IMR-90 (cell line): ENCODE measurements around the gene OR2H1. TPM values are rescaled to one million over a fixed set of nuclear protein-coding genes. Genes with fewer than 3 reads are reported as not detected.

ENCODE experiments used
- ATAC-seq: fragments of 200-7000 bp; cut with Tn5 transposase; 2 replicates; pipeline ENCODE4 v1.9.1; 2020; ENCODE audit warnings: low read depth, mild to moderate bottlenecking, moderate library complexity
- BruUV-seq: library from RNA; stranded (reverse); fragments of 400-500 nt; replicated peaks from 2 replicates; lab custom pipeline; 2021; lab: Mats Ljungman, UMichigan
- CTCF ChIA-PET: fragments of 300-600 bp; formaldehyde crosslinking; extraction: SDS; loops from one replicate; lab custom pipeline; 2021; ENCODE audit warnings: antibody characterized with exemption; lab: Yijun Ruan, JAX
- POLR2A ChIA-PET: fragments of 300-600 bp; sonication (Branson Sonifier 250); formaldehyde crosslinking; loops from one replicate; lab custom pipeline; 2022; ENCODE audit warnings: antibody characterized with exemption; ENCODE audit not compliant: unreplicated experiment; lab: Charles Lee
- DNase-seq: peaks from one replicate; pipeline ENCODE4 v3.0.0; 2013
- H2AFZ ChIP-seq: replicated peaks from 2 replicates; pipeline ENCODE3; 2013; ENCODE audit warnings: low read length, mild to moderate bottlenecking; ENCODE audit not compliant: poor library complexity
- H2AK5ac ChIP-seq: 2 replicates; pipeline ENCODE4 v1.6.1; 2013; ENCODE audit warnings: low read depth, low read length, inconsistent platforms
- H2AK9ac ChIP-seq: replicated peaks from 2 replicates; pipeline ENCODE3; 2013; ENCODE audit warnings: mild to moderate bottlenecking, low read depth, low read length, moderate library complexity; ENCODE audit not compliant: poor library complexity
- H2BK120ac ChIP-seq: 2 replicates; pipeline ENCODE4 v1.6.1; 2013; ENCODE audit warnings: low read depth, low read length, inconsistent platforms
- H2BK15ac ChIP-seq: 3 replicates; pipeline ENCODE4 v1.6.1; 2013; ENCODE audit warnings: low read depth, low read length, inconsistent platforms
- H2BK20ac ChIP-seq: 2 replicates; pipeline ENCODE4 v1.6.1; 2013; ENCODE audit warnings: low read depth, mild to moderate bottlenecking, inconsistent platforms, low read length, moderate library complexity
- H2BK5ac ChIP-seq: 2 replicates; pipeline ENCODE4 v1.6.1; 2013; ENCODE audit warnings: mild to moderate bottlenecking, low read depth, low read length, inconsistent platforms; ENCODE audit not compliant: poor library complexity, severe bottlenecking
- H3K14ac ChIP-seq: replicated peaks from 2 replicates; pipeline ENCODE4 v1.6.1; 2013; ENCODE audit warnings: low read depth, low read length, inconsistent platforms
- H3K18ac ChIP-seq: 2 replicates; pipeline ENCODE4 v1.6.1; 2013; ENCODE audit warnings: low read depth, low read length, control low read depth
- H3K23ac ChIP-seq: 2 replicates; pipeline ENCODE4 v1.6.1; 2013; ENCODE audit warnings: low read depth, low read length, inconsistent platforms
- H3K27ac ChIP-seq: 2 replicates; pipeline ENCODE4 v1.5.1; 2013; ENCODE audit warnings: mild to moderate bottlenecking, control low read depth, low read length; ENCODE audit not compliant: insufficient read depth
- H3K27me3 ChIP-seq: 2 replicates; pipeline ENCODE4 v1.6.1; 2013; ENCODE audit warnings: low read length; ENCODE audit not compliant: control insufficient read depth, insufficient read depth
- H3K36me3 ChIP-seq: 2 replicates; pipeline ENCODE4 v1.6.1; 2013; ENCODE audit warnings: low read length, mixed read lengths; ENCODE audit not compliant: control insufficient read depth, insufficient read depth
- H3K4ac ChIP-seq: 2 replicates; pipeline ENCODE4 v1.6.1; 2013; ENCODE audit warnings: low read depth, low read length, inconsistent platforms
- H3K4me1 ChIP-seq: 2 replicates; pipeline ENCODE4 v1.6.1; 2013; ENCODE audit warnings: low read length, mixed read lengths; ENCODE audit not compliant: control insufficient read depth, insufficient read depth
- H3K4me2 ChIP-seq: 2 replicates; pipeline ENCODE4 v1.6.1; 2013; ENCODE audit warnings: low read depth, mild to moderate bottlenecking, control low read depth, low read length, moderate library complexity
- H3K4me3 ChIP-seq: 2 replicates; pipeline ENCODE4 v1.5.1; 2013; ENCODE audit warnings: low read depth, mild to moderate bottlenecking, control low read depth, low read length, moderate library complexity; ENCODE audit not compliant: insufficient read depth
- H3K56ac ChIP-seq: 2 replicates; pipeline ENCODE4 v1.6.1; 2013; ENCODE audit warnings: low read length, inconsistent platforms; ENCODE audit not compliant: insufficient read depth; ENCODE audit errors: extremely low read depth
- H3K79me1 ChIP-seq, 2 experiments: 2 replicates each; pipeline ENCODE4 v1.6.1; 2013; ENCODE audit warnings: low read length in 2 of 2, inconsistent platforms in 1 of 2, low read depth in 1 of 2
- H3K9ac ChIP-seq: 2 replicates; pipeline ENCODE4 v1.6.1; 2013; ENCODE audit warnings: low read depth, low read length, control low read depth
- H3K9me1 ChIP-seq: 2 replicates; pipeline ENCODE4 v1.6.1; 2013; ENCODE audit warnings: low read length, inconsistent platforms; ENCODE audit not compliant: insufficient read depth
- H3K9me3 ChIP-seq: 2 replicates; pipeline ENCODE4 v1.6.1; 2013; ENCODE audit warnings: low read length; ENCODE audit not compliant: control insufficient read depth, insufficient read depth
- H4K20me1 ChIP-seq: 2 replicates; pipeline ENCODE4 v1.6.1; 2013; ENCODE audit warnings: low read length, inconsistent platforms; ENCODE audit not compliant: insufficient read depth
- H4K5ac ChIP-seq: 2 replicates; pipeline ENCODE4 v1.6.1; 2013; ENCODE audit warnings: mild to moderate bottlenecking, low read depth, low read length, control low read depth
- H4K8ac ChIP-seq, 2 experiments: 2 replicates each; pipeline ENCODE4 v1.6.1; 2013; ENCODE audit warnings: low read depth in 2 of 2, low read length in 2 of 2, control low read depth in 1 of 2, inconsistent platforms in 1 of 2
- H4K91ac ChIP-seq: 2 replicates; pipeline ENCODE4 v1.6.1; 2013; ENCODE audit warnings: low read depth, low read length, inconsistent platforms; ENCODE audit not compliant: insufficient read depth
- BHLHE40 ChIP-seq: fragments of 150-350 bp; IDR thresholded peaks from 2 replicates; pipeline ENCODE4 v1.6.1; 2016; ENCODE audit warnings: mild to moderate bottlenecking, low read depth, low read length
- FOS ChIP-seq: fragments of 150-350 bp; IDR thresholded peaks from 2 replicates; pipeline ENCODE4 v1.6.1; 2016; ENCODE audit warnings: low read depth, low read length
- MAFK ChIP-seq: IDR thresholded peaks from 2 replicates; pipeline ENCODE4 v1.6.1; 2012; ENCODE audit warnings: low read depth, low read length, improper control_type of control experiment
- NFE2L2 ChIP-seq: fragments of 150-350 bp; IDR thresholded peaks from 2 replicates; pipeline ENCODE4 v1.6.1; 2016; ENCODE audit warnings: low read depth, mild to moderate bottlenecking, low read length
- POLR2A ChIP-seq: IDR thresholded peaks from 2 replicates; pipeline ENCODE4 v1.6.1; 2012; ENCODE audit warnings: mild to moderate bottlenecking, low read depth, low read length
- RAD21 ChIP-seq: IDR thresholded peaks from 2 replicates; pipeline ENCODE4 v1.6.1; 2012; ENCODE audit warnings: low read length, improper control_type of control experiment
- RCOR1 ChIP-seq: IDR thresholded peaks from 2 replicates; pipeline ENCODE4 v1.6.1; 2012; ENCODE audit warnings: mild to moderate bottlenecking, low read length, improper control_type of control experiment; ENCODE audit not compliant: insufficient replicate concordance
- SMC3 ChIP-seq: fragments of 150-350 bp; IDR thresholded peaks from 2 replicates; pipeline ENCODE4 v1.6.1; 2016; ENCODE audit warnings: low read depth, mild to moderate bottlenecking, antibody characterized with exemption, low read length, moderate library complexity
- WGBS, 2 experiments: methylation state at CpG; one replicate each; pipeline versions ENCODE4 v1.1.5 to v1.1.7; 2013; ENCODE audit warnings: missing lambda C conversion rate in 2 of 2; ENCODE audit not compliant: insufficient read length in 1 of 2; ENCODE audit errors: extremely low coverage in 2 of 2; 5-methylcytosine and 5-hydroxymethylcytosine counted together
- dilution Hi-C: fragments of 300-500 bp; cut with HindIII; formaldehyde crosslinking; loops from one replicate; pipeline ENCODE4 v1.14.3; 2018; ENCODE audit warnings: low sequenced_read_pairs; ENCODE audit not compliant: unreplicated experiment
- in situ Hi-C: fragments of 300-500 bp; cut with MboI; formaldehyde crosslinking; loops from 3 replicates; pipeline ENCODE4 v1.14.3; 2019; ENCODE audit warnings: low sequenced_read_pairs, inconsistent platforms, mixed read lengths
- intact Hi-C: fragments of 100-400 bp; cut with micrococcal nuclease; formaldehyde crosslinking; loops from 2 replicates; pipeline ENCODE4 v1.10.0; 2022
- polyA plus RNA-seq, 3 experiments: library from polyadenylated mRNA; depleted of rRNA; stranded (reverse); fragments of >200 nt; gene quantifications; 2 replicates each; pipeline ENCODE4 v1.2.3, GENCODE V29; 2012; ENCODE audit warnings: low replicate concordance in 1 of 3
- total RNA-seq: library from RNA; depleted of rRNA; stranded (reverse); fragments of >200 nt; gene quantifications from 2 replicates; pipeline ENCODE4 v1.2.3, GENCODE V29; 2012
- TF ChIP-seq, protein P1 (sequence below): fragments of 150-350 bp; IDR thresholded peaks from 2 replicates; pipeline ENCODE4 v1.6.1; 2016; ENCODE audit warnings: low read depth, mild to moderate bottlenecking, low read length, moderate library complexity, borderline replicate concordance

The OR2H1 gene
- total and polyA plus RNA-seq, 2 of the 4 experiments (the other 2 are of a cell fraction), result not detected

- H3K27ac ChIP-seq, result no peak overlapping the region
- no peak overlapping the region for H2BK5ac ChIP-seq
- H4K20me1 ChIP-seq, result no peaks in the 10 kb centered on the region
- no peak overlapping the region for H2BK15ac ChIP-seq
- no peak overlapping the region for H3K56ac ChIP-seq
- POLR2A ChIA-PET, result no interaction called here
- no peaks in the 10 kb centered on the region for H3K4me1 ChIP-seq
- no CpG with 5 or more reads among the region's 8 CpGs for WGBS, 2 experiments
- ATAC-seq, result no peak
- no TSS peak for BruUV-seq
- H3K18ac ChIP-seq, result no peak overlapping the region
- dilution Hi-C loops, result no loop called here
- H3K9me3 ChIP-seq, result peaks cover 8% of the 10 kb centered on the region; the same call in 1 of the 2 replicates
- H3K9ac ChIP-seq, result no peak overlapping the region
- no peak overlapping the region for H3K4me3 ChIP-seq
- H2AK9ac ChIP-seq, result no peak overlapping the region
- no peak overlapping the region for H3K4me2 ChIP-seq
- H3K36me3 ChIP-seq, result no peaks in the 10 kb centered on the region
- intact Hi-C loops, result no loop called here
- H4K8ac ChIP-seq, result no peak overlapping the region
- no peak overlapping the region for H2AK5ac ChIP-seq
- H2BK20ac ChIP-seq, result no peak overlapping the region
- no peak overlapping the region for H2AFZ ChIP-seq
- H3K9me1 ChIP-seq, result no peaks in the 10 kb centered on the region
- no peak overlapping the region for H4K5ac ChIP-seq
- no peak overlapping the region for H3K4ac ChIP-seq
- H3K23ac ChIP-seq, result no peak overlapping the region
- no peak overlapping the region for H3K14ac ChIP-seq
- no peak overlapping the region for H2BK120ac ChIP-seq
- H4K91ac ChIP-seq, result no peak overlapping the region
- no peaks in the 10 kb centered on the region for H3K79me1 ChIP-seq
- no peak for TF ChIP-seq RAD21
- TF ChIP-seq FOS, result no peak
- no peak for TF ChIP-seq SMC3
- TF ChIP-seq MAFK, result no peak
- no peak for TF ChIP-seq POLR2A
- no peak for TF ChIP-seq NFE2L2
- TF ChIP-seq, protein P1, sequence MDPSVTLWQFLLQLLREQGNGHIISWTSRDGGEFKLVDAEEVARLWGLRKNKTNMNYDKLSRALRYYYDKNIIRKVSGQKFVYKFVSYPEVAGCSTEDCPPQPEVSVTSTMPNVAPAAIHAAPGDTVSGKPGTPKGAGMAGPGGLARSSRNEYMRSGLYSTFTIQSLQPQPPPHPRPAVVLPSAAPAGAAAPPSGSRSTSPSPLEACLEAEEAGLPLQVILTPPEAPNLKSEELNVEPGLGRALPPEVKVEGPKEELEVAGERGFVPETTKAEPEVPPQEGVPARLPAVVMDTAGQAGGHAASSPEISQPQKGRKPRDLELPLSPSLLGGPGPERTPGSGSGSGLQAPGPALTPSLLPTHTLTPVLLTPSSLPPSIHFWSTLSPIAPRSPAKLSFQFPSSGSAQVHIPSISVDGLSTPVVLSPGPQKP, result no peak
- TF ChIP-seq RCOR1, result no peak
- no peak for TF ChIP-seq BHLHE40
- DNase-seq, result no peak
- CTCF ChIA-PET, result no interaction called here
- H3K27me3 ChIP-seq, result no peaks in the 10 kb centered on the region
- in situ Hi-C loops, result no loop called here
These were observed 43.6 kb downstream of the OR2H1 start for GRCh38 chr6:29500594-29500993.
